Middle frontal gyrus (tissue), 1 donor: ENCODE measurements around the gene POMZP3.
A peak's percentile ranks its signal among the peaks of the same experiment; 100 is the strongest.
"Not testable (repeated sequence)": the region's sequence is repeated elsewhere in the genome, so short reads cannot be mapped to it uniquely, and the experiment has no call there.

Experiments used
- DNase-seq: peaks from one replicate; pipeline ENCODE4 v3.0.0-alpha.2; 2015; ENCODE audit warnings: low spot score; ENCODE audit errors: extremely low spot score

POMZP3 gene

GRCh38 chr7:76588586-76588985, 38.5 kb downstream of the POMZP3 start:
- DNase-seq = not testable (repeated sequence)

GRCh38 chr7:76586585-76587315, 40.3 kb downstream of the POMZP3 start:
- DNase-seq = not testable (repeated sequence)

GRCh38 chr7:76583636-76584281, 43.3 kb downstream of the POMZP3 start:
- DNase-seq = not testable (repeated sequence)

- DNase-seq = peak; percentile 21
Measured at GRCh38 chr7:76582848-76583631, 44.0 kb downstream of the POMZP3 start.

GRCh38 chr7:76575919-76576655, 51.0 kb downstream of the POMZP3 start:
- DNase-seq = not testable (repeated sequence)

GRCh38 chr7:76575431-76575830, 51.6 kb downstream of the POMZP3 start:
- DNase-seq = not testable (repeated sequence)

GRCh38 chr7:76572296-76572695, 54.8 kb downstream of the POMZP3 start:
- DNase-seq = not testable (repeated sequence)

- DNase-seq = not testable (repeated sequence)
Measured at GRCh38 chr7:76570324-76570775, 56.7 kb downstream of the POMZP3 start.

- DNase-seq = not testable (repeated sequence)
Measured at GRCh38 chr7:76568742-76569141, 58.3 kb downstream of the POMZP3 start.

GRCh38 chr7:76567753-76568152, 59.3 kb downstream of the POMZP3 start:
- not testable (repeated sequence) for DNase-seq

GRCh38 chr7:76567311-76567710, 59.8 kb downstream of the POMZP3 start:
- not testable (repeated sequence) for DNase-seq

GRCh38 chr7:76565001-76565400, 62.1 kb downstream of the POMZP3 start:
- DNase-seq = not testable (repeated sequence)

GRCh38 chr7:76561342-76561741, 65.7 kb downstream of the POMZP3 start:
- not testable (repeated sequence) for DNase-seq

- not testable (repeated sequence) for DNase-seq
Measured at GRCh38 chr7:76560157-76560556, 66.9 kb downstream of the POMZP3 start.
